HG03354 (cell line): Measurements from ENCODE around the gene LRRN4CL.
"Not testable (repeated sequence)": the region's sequence is repeated elsewhere in the genome, so short reads cannot be mapped to it uniquely, and the experiment has no call there.

Experiments used
- ATAC-seq: cut with Tn5 transposase; IDR thresholded peaks from one replicate; pipeline ENCODE4 v1.9.1; 2021; ENCODE audit warnings: mild to moderate bottlenecking; ENCODE audit not compliant: unreplicated experiment, poor library complexity, severe bottlenecking

LRRN4CL gene

DNA sequence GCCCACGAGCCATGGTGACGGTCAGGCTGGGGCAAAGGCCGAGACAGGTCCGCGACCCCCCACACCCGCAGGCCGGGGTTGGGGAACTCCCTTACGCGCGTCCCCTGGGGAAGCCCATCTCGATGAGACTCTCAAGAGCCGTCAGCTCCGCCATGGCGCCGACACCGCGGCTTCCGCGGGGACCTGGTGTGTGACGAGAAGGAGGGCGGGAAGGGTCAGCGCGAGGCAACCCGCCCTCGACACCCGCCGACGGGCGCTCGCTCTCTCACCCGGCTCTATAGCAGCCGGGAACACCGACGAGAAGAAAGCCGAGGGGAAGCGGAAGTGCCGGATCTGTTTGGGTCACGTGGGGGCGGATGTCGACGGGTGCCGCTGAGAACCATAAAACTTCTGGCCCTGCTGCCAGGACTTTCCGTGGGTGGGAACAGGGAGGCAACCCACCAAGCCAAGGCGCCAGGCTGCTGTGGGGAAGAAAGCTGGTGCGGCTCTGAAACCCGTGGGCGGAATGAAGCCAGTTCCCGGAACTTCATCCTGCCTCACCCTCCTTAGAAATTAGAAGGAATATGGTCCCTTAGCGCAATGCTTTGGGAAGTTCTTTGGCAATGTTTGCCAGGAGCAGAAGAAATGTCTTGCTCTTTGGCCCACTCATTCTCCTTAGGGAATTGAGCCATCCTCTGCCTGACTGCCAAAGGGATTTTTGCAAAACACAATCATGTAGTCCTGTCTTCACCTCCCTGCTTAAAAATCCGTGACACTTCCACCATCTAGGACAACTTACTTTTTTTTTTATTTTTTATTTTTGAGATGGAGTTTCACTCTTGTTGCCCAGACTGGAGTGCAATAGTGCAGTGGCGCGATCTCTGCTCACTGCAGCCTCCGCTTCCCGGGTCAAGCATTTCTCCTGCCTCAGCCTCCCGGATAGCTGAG, 10.3 kb downstream of the LRRN4CL start, which contains the start of gene UBXN1:
TSS of gene UBXN1 (minus strand) at position 304 of the 927 bp plus-strand sequence. CDS start at position 154, 150 bp downstream.
- peak; percentile 72 for ATAC-seq

DNA sequence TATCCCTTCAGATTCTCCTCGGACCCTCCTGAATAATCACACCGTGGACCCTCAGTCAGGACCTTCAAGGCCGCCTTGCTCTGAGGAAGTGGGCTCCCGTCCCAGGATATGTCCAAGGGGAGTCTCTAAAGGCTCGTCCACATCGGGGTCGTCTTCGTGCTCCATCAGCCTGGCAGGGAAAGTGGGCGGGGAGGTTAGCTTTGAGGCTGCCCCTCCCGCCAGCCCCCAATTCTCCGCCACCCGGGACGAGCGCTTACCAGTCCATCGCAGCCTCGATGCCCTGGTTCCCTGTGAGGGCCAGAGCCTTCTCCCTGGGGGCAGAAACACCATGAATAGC, 10.9 kb downstream of the LRRN4CL start:
- no peak for ATAC-seq

DNA sequence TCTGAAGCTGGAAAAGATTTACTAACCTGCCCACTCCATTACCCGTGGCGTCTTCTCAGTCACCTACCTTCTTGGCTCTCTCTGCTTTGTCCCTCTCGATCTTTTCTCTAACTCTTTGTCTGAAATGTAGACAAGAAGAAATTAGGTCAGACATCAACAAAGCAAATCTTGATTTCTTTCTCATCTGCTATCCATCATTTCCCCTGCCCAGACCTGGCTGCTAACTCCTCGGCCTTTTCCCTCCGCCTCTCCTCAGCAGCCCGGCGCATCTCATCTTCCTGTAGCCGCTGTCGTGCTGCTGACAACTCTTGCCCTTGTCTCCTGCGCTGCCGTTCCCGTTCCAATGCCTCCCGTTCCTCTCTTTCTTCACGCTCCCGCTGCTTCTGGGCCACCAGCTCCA, 11.6 kb downstream of the LRRN4CL start:
- ATAC-seq, result no peak

DNA sequence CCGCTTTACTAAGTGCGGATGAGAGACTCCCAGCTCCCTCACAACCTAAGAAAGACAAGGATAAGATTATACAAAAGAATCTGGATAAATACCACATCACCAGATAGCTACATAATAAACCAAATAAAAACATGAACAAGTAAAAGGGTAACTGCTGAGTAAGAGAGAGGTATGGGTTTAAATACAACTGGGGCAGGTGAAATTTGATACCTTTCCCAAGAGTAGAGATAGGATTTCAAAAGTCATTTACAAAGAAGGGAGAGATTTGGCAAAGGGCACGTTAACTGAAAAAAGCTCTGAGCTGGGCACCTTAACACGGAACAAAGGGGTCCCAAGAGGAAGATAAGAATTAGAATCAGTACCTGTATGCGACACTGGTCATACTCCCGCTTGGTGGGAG, 12.2 kb downstream of the LRRN4CL start:
- no peak for ATAC-seq

DNA sequence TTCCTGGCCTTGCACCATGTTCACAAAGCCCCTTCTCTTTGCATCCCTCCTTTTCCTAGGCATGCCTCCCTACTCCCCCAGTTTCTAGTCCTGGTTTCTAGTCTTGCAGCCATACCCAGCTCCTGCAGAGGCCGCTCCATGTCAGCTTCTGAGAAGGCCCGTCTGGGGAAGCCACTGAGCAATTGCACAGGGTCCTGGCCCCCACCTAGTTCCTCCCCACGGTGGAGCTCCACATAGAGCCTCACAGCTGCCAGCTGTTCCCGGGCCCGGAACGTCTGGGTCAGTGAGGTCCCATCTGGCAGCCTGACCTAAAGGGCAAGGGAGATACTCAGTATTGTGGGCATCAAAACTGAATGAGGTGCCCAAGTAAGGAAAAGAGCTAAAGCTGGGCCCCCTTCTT, 12.6 kb downstream of the LRRN4CL start:
- ATAC-seq, result no peak

DNA sequence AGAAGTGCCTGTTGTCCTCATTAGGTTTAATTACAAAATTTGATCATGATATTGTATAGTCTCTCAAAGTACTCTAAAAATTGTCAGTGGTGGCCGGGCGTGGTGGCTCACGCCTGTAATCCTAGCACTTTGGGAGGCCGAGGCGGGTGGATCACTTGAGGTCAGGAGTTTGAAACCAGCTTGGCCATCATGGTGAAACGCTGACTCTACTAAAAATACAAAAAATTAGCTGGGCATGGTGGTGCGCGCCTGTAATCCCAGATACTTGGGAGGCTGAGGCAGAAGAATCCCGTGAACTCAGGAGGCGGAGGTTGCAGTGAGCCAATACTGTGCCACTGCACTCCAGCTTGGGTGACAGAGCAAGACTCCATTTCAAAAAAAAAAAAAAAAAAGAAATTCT, 13.9 kb downstream of the LRRN4CL start:
- not testable (repeated sequence) for ATAC-seq

DNA sequence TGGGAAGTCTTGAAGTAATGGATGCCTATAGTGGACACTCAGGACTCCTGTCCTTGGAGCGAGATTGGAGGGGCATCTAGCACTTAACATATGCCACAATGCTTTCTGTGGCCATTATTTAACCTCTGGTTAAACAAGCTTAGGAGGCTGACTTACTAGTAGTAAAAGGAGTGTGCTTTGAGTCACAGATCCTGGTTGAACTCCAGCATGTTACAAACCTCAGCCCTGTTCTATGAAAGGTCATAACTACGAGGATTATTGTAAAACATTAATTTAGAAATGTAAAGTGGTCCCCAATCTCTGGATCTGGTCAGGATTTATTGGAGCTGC, 16.2 kb downstream of the LRRN4CL start:
- no peak for ATAC-seq

DNA sequence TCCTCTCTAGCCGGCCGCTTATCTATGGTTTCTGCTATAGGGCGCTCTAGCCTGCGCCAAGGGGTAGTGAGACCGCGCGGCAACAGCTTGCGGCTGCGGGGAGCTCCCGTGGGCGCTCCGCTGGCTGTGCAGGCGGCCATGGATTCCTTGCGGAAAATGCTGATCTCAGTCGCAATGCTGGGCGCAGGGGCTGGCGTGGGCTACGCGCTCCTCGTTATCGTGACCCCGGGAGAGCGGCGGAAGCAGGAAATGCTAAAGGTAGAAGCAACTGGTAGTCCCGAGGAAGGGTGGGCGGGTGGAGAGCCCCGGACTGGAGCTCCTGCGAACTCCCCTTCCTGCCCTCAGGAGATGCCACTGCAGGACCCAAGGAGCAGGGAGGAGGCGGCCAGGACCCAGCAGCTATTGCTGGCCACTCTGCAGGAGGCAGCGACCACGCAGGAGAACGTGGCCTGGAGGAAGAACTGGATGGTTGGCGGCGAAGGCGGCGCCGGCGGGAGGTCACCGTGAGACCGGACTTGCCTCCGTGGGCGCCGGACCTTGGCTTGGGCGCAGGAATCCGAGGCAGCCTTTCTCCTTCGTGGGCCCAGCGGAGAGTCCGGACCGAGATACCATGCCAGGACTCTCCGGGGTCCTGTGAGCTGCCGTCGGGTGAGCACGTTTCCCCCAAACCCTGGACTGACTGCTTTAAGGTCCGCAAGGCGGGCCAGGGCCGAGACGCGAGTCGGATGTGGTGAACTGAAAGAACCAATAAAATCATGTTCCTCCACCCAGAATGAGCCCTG, 17.5 kb downstream of the LRRN4CL start, which contains the start of the genes LBHD1 and UQCC3:
TSS of gene LBHD1 (minus strand) at position 660 of the 782 bp plus-strand sequence. CDS start 2,236 bp downstream, outside the sequence.
TSS of gene UQCC3 (plus strand) at position 66 of the 782 bp plus-strand sequence. CDS start at position 139, 73 bp downstream.
- peak; percentile 69 for ATAC-seq

DNA sequence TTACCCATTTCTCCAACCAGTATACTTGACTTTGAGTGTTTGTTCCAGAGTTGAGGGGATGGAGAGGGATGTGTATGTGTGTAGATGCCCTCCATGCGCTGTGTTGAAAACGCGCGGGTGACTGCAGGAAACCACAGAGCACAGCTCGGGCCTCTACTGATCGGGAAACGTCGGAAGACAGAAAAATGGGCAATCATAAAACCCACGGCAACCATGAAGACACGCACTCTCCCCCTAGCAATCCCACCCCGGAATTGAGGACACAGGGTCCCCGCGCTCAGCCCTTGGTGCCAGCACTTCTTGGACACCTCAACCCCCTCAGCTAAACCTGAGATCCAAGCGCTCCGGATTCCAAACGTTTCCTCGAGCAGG, 18.1 kb downstream of the LRRN4CL start:
- ATAC-seq, result no peak

DNA sequence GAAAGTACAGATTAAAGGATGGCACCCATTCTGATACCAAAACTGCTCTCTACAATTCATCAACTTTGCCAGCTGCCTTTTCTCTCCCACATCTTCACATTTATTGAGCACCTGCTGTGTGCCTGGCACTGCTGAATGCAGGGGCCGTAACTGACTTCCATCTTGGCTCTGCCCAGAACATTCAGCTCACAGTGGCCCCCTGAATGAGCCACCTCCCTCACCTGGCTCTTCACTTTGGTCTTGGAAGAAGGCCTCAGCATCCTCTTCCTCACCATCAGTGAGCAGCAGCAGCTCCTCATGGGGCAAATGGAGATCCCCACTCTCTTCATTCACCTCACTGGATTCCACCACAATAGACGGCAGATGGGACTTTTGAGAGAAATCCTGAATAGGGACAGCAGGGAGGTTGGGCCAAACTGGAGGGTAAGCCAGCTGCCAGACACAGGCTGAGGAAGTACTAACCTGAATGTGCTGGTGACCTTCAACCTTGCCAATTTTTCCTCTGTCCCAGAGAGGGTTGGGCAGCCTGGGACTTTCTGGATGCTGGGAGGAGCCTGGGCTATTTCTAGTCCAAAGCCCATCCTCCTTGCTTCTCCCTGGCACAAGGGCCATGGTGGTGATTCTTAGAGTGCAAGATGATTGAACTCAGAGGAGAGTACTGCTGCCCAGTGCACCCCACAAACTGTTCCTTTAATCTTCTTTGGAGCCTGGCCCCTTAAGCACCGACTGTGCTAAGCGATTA, 19.7 kb downstream of the LRRN4CL start:
- no peak for ATAC-seq

DNA sequence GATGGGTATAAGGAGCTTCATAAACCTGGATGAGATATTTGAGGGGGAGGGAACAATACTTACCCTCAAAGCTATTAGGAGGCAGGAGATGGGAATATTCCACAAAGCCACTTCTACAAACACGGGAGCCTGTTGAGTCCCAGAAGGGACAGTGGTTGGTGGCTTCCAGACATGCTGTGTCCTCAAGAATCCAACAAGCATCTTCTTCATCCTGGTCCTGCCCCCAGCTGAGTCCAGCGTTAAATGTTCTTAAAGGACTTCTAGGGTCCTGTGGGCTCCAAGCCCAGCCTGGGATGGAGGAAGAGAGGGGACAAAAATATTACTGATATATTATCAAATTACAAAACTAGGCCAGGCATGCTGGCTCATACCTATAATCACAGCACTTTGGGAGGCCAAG, 21.9 kb downstream of the LRRN4CL start:
- no peak for ATAC-seq

DNA sequence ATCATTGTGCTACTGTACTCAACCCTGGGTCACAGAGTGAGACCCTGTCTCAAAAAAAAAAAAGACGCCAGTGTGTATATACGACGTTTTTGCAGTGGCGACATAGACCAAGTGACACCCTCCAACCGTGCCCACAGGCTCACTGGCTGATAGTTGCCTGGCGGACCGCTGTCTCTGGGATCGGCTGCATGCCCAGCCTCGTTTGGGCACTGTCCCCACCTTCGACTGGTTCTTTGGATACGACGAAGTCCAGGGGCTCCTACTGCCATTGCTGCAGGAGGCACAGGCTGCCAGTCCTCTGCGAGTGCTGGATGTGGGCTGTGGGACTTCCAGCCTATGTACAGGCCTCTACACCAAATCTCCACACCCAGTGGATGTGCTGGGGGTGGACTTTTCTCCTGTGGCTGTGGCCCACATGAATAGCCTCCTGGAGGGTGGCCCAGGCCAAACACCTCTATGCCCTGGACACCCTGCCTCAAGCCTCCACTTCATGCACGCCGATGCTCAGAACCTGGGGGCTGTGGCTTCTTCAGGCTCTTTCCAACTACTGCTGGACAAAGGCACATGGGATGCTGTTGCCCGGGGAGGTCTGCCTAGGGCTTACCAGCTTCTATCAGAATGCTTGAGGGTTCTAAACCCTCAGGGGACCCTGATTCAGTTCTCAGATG, 22.9 kb downstream of the LRRN4CL start:
- no peak for ATAC-seq

DNA sequence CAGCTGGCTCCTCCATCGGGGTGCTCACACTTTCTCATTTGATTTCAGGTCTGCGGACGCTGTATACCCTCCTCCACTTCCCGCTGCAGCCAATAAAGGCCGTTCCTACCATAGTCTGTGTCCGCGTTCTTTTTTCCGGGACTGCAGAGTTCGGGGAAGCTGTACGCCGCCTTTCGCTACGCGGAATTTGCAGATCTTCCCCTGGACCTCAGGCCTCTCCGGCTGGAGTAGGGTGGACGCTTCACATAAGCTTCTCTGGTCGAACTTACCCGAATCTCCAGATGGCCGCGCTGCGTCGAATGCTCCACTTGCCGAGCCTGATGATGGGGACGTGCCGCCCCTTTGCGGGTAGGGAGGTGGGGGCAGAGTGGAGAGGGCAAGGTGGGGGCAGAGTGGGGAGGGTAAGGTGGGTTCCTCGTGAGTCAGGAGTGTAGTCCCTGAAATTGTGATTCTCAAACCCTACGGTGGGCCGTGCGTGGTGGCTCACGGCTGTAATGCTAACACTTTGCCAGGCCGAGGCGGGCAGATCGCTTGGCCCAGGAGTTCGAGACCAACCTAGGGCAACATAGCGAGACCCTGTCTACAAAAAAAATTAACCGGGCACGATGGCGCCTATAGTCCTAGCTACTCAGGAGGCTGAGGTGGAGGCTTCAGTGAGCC, 23.6 kb downstream of the LRRN4CL start:
- peak; percentile 11 for ATAC-seq

DNA sequence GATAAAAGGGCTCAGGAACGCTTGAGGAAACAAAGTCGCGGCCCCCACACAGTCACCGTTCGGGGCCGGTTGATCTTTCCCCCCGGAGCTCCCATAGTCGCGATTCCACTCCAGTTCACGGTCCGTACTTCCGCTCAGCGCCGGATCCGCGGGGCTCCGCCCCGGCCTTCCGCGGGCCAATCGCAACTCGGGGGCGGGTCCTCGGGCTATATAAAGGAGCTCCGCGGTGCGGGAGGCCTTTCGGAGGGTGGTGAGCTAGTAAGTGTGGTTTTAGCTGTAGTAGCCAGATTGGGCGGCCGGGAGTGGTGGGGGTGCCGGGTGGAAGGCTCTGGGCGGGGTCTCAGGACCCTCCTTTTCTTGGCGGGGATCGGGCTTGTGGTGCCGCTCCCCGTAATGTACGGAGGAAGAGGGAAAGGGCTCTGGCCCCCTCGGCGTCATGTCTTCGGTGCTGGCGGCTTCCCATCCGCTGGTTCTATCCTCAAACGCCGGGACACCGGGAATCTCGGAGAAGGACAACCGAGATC, 24.2 kb downstream of the LRRN4CL start, which contains the start of the genes C11orf98 and CSKMT:
TSS of gene C11orf98 (minus strand) at position 136 of the 524 bp plus-strand sequence. CDS start at position 95, 41 bp downstream.
TSS of gene CSKMT (plus strand) at position 238 of the 524 bp plus-strand sequence. CDS start 568 bp downstream, outside the sequence.
- ATAC-seq, result peak; percentile 82

DNA sequence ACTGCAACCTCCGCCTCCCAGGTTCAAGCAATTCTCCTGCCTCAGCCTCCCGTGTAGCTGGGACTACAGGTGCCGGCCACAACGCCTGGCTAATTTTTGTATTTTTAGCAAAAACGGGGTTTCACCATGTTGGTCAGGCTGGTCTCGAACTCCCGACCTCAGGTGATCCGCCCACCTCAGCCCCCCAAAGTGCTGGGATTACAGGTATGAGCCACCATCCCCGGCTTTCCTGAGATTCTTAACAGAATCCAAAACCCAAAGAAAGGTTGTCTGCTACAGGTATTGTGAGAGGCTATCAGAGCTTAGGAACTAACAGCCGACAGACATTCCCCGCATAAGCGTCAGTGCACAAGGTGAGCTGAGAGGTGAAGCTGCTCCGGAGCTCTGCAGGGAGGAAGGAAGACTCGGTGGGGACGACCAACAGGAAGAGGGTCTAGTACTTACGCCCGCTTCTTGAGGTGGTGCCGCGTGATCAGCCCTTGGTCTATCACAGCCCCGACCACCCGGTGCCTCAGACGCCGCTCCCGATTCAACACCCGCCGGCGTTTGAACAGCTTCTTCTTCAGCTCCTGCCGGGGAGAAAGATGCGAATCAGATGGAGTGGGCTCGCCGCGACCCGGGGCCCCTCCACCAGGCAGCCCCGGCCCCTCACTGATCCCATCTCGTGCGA, 24.8 kb downstream of the LRRN4CL start:
- peak; percentile 51 for ATAC-seq

DNA sequence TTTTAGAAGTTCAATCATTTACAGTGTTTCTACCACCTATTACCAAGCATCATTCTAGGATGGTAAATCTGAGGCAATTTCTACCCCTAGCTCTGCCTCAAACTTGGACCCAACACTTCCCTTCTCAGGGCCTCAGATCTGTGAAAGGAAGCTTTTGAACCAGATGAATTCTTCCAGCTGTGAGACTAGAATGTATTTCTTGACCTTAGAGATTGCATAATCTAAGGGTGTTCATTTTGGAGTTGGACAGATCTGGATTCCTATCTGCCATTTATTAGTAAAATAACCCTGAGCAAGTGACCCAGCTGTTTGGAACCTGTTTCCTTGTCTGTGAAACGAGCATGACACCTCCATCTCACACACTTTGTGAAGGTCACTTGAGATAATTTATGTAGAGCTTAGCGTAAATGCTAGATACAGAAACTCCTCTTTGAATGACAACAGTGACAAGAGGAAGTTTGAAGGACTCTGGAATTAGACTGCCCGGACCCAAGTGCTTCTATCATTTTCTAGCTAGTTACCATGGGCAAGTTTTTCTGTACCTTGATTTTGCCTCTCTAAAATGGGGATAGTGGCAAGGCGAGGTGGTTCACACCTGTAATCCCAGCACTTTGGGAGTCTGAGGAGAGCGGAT, 32.4 kb downstream of the LRRN4CL start:
- no peak for ATAC-seq

DNA sequence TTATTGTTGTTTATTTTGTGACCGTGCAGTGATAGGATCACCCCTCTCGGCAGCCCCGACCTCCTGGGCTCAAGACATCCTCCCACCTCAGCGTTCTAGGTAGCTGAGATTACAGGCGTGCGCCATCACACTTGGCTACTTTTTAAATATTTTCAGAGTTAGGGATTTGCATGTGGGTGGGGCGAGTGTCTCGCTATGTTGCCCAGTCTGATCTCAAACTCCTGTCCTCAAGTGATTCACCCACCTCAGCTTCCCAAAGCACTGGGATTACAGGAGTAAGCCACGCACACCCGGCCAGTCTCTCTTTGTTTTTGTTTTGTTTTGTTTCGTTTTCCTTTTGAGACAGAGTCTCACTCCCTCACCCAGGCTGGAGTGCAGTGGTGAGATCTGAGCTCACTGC, 35.0 kb downstream of the LRRN4CL start:
- ATAC-seq, result no peak
